HEK293 (cell line): Measurements from ENCODE around the gene NFE2L2.

Experiments
- CTCF ChIA-PET: fragments of 350-600 bp; formaldehyde crosslinking; extraction: SDS; loops from one replicate; lab custom pipeline; 2021; ENCODE audit warnings: antibody characterized with exemption; lab: Yijun Ruan, JAX
- POLR2A ChIA-PET: fragments of 300-600 bp; formaldehyde crosslinking; extraction: SDS; loops from one replicate; lab custom pipeline; 2020; ENCODE audit warnings: antibody characterized with exemption, inconsistent platforms; lab: Yijun Ruan, JAX
- H3K27ac ChIP-seq: fragments of 200-500 bp; sonication (Bioruptor generic); 2 replicates; pipeline ENCODE4 v1.5.1; 2014; ENCODE audit warnings: low read depth, low read length, control low read depth, inconsistent platforms; ENCODE audit errors: extremely low read depth
- H3K36me3 ChIP-seq, 2 experiments: fragments of 200-500 bp in 1 of 2; sonication (Bioruptor generic) in 1 of 2; 1 replicate in 1 of 2; 2 replicates in 1 of 2; pipeline ENCODE4 v1.5.1; 2014 to 2017; ENCODE audit warnings: inconsistent platforms in 2 of 2, low read length in 2 of 2; ENCODE audit not compliant: control insufficient read depth in 2 of 2, insufficient read depth in 1 of 2
- H3K4me1 ChIP-seq: fragments of 200-500 bp; sonication (Bioruptor generic); 2 replicates; pipeline ENCODE4 v1.5.1; 2014; ENCODE audit warnings: mild to moderate bottlenecking, low read length, inconsistent platforms; ENCODE audit not compliant: control insufficient read depth, insufficient read depth
- H3K4me3 ChIP-seq: 2 replicates; pipeline ENCODE4 v1.5.1; 2011; ENCODE audit warnings: low read depth, mild to moderate bottlenecking, control low read depth, low read length, moderate library complexity
- H3K9me3 ChIP-seq: fragments of 200-500 bp; sonication (Bioruptor generic); 2 replicates; pipeline ENCODE4 v1.5.1; 2014; ENCODE audit warnings: low read depth, low read length, inconsistent platforms; ENCODE audit not compliant: control insufficient read depth, insufficient read depth
- GFI1B ChIP-seq: fragments of 450-650 bp; formaldehyde crosslinking; IDR thresholded peaks from 2 replicates; pipeline ENCODE4 v1.5.1; 2016; ENCODE audit warnings: missing biosample characterization, missing genetic modification characterization
- IKZF3 ChIP-seq: fragments of 450-650 bp; IDR thresholded peaks from 2 replicates; pipeline ENCODE4 v1.5.0; 2018; ENCODE audit warnings: missing biosample characterization, mild to moderate bottlenecking, missing genetic modification characterization, moderate library complexity
- MEIS1 ChIP-seq: sonication (generic); formaldehyde crosslinking; IDR thresholded peaks from 2 replicates; pipeline ENCODE4 v1.8.1; 2022; ENCODE audit warnings: missing genetic modification reagents, mild to moderate bottlenecking, borderline replicate concordance
- SCRT1 ChIP-seq: fragments of 450-650 bp; formaldehyde crosslinking; IDR thresholded peaks from 2 replicates; pipeline ENCODE4 v1.5.1; 2016; ENCODE audit warnings: missing biosample characterization, missing genetic modification characterization, borderline replicate concordance
- SCRT2 ChIP-seq: fragments of 450-650 bp; formaldehyde crosslinking; IDR thresholded peaks from 2 replicates; pipeline ENCODE4 v1.5.1; 2016; ENCODE audit warnings: missing biosample characterization, missing genetic modification characterization
- TCF7L2 ChIP-seq: IDR thresholded peaks from 2 replicates; pipeline ENCODE4 v1.6.1; 2011; ENCODE audit warnings: low read depth, mild to moderate bottlenecking, inconsistent platforms, low read length, moderate library complexity, borderline replicate concordance
- TRIM28 ChIP-seq: IDR thresholded peaks from 2 replicates; pipeline ENCODE4 v1.6.1; 2011; ENCODE audit warnings: low read length, control low read depth, borderline replicate concordance
- ZBTB21 ChIP-seq: fragments of 450-650 bp; formaldehyde crosslinking; IDR thresholded peaks from 2 replicates; pipeline ENCODE4 v1.5.1; 2017; ENCODE audit warnings: missing biosample characterization, missing genetic modification characterization
- ZFHX2 ChIP-seq: fragments of 450-650 bp; formaldehyde crosslinking; conservative IDR thresholded peaks from 2 replicates; pipeline ENCODE4 v1.5.1; 2016; ENCODE audit warnings: missing biosample characterization, missing genetic modification characterization
- ZFP69B ChIP-seq: fragments of 450-650 bp; formaldehyde crosslinking; IDR thresholded peaks from 2 replicates; pipeline ENCODE4 v1.5.1; 2016; ENCODE audit warnings: missing biosample characterization, missing genetic modification characterization
- ZNF155 ChIP-seq: fragments of 450-650 bp; formaldehyde crosslinking; IDR thresholded peaks from 2 replicates; pipeline ENCODE4 v1.5.1; 2016; ENCODE audit warnings: missing biosample characterization, missing genetic modification characterization
- ZNF2 ChIP-seq: fragments of 450-650 bp; formaldehyde crosslinking; IDR thresholded peaks from 2 replicates; pipeline ENCODE4 v1.5.1; 2016; ENCODE audit warnings: missing biosample characterization, missing genetic modification characterization
- ZNF354C ChIP-seq: fragments of 450-650 bp; formaldehyde crosslinking; IDR thresholded peaks from 2 replicates; pipeline ENCODE4 v1.5.1; 2016; ENCODE audit warnings: missing biosample characterization, missing genetic modification characterization, low read depth, borderline replicate concordance
- ZNF48 ChIP-seq: fragments of 450-650 bp; formaldehyde crosslinking; IDR thresholded peaks from 2 replicates; pipeline ENCODE4 v1.5.1; 2016; ENCODE audit warnings: missing biosample characterization, missing genetic modification characterization
- ZNF561 ChIP-seq: fragments of 450-650 bp; IDR thresholded peaks from 2 replicates; pipeline ENCODE4 v1.5.1; 2018; ENCODE audit warnings: missing biosample characterization, missing genetic modification characterization, borderline replicate concordance
- ZNF654 ChIP-seq: fragments of 450-650 bp; formaldehyde crosslinking; IDR thresholded peaks from 2 replicates; pipeline ENCODE4 v1.5.1; 2016; ENCODE audit warnings: low read depth, missing biosample characterization, missing genetic modification characterization
- ZNF843 ChIP-seq: fragments of 450-650 bp; formaldehyde crosslinking; IDR thresholded peaks from 2 replicates; pipeline ENCODE4 v1.5.1; 2016; ENCODE audit warnings: missing biosample characterization, missing genetic modification characterization
- TF ChIP-seq, protein P1 (sequence below): fragments of 450-650 bp; formaldehyde crosslinking; IDR thresholded peaks from 2 replicates; pipeline ENCODE4 v1.5.1; 2016; ENCODE audit warnings: missing biosample characterization, missing genetic modification characterization
- TF ChIP-seq, protein P2 (sequence below): fragments of 450-650 bp; formaldehyde crosslinking; IDR thresholded peaks from 2 replicates; pipeline ENCODE4 v1.5.1; 2016; ENCODE audit warnings: missing biosample characterization, missing genetic modification characterization
- TF ChIP-seq, protein P3 (sequence below): fragments of 450-650 bp; formaldehyde crosslinking; IDR thresholded peaks from 2 replicates; pipeline ENCODE4 v1.5.1; 2016; ENCODE audit warnings: missing biosample characterization, missing genetic modification characterization
- TF ChIP-seq, protein P4 (sequence below): fragments of 450-650 bp; formaldehyde crosslinking; IDR thresholded peaks from 2 replicates; pipeline ENCODE4 v1.5.1; 2016; ENCODE audit warnings: missing biosample characterization, missing genetic modification characterization, low read depth
- TF ChIP-seq, protein P5 (sequence below): fragments of 450-650 bp; formaldehyde crosslinking; conservative IDR thresholded peaks from 2 replicates; pipeline ENCODE4 v1.5.1; 2016; ENCODE audit warnings: low read depth, missing biosample characterization, missing genetic modification characterization

NFE2L2 gene

DNA sequence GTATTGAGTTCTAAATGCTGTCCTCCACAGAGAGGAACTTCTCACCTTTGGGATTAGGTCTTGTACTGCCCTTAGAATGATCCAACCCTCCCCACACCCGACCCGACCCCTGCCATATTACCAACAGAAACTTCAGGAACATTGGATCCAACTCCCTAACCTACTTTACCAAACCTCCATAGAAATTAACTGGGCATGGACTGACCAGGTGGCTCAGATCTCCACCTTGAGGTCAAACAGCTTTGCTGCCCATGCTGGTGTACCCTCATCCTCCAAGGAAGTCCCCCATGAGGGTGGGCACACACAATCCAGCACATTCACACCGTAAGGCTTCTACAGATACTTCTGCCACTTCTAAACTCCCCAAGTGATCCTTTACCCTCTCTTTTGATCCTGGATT is 21.5 kb downstream of the NFE2L2 start (continued):
- TF ChIP-seq MEIS1 (CRISPR knock-in tag) (no peak), ZNF654 (tag by site-specific recombination) (no peak)
- TF ChIP-seq, protein P1, sequence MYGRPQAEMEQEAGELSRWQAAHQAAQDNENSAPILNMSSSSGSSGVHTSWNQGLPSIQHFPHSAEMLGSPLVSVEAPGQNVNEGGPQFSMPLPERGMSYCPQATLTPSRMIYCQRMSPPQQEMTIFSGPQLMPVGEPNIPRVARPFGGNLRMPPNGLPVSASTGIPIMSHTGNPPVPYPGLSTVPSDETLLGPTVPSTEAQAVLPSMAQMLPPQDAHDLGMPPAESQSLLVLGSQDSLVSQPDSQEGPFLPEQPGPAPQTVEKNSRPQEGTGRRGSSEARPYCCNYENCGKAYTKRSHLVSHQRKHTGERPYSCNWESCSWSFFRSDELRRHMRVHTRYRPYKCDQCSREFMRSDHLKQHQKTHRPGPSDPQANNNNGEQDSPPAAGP: no peak
- TF ChIP-seq, all 188 proteins: peak for 0

DNA sequence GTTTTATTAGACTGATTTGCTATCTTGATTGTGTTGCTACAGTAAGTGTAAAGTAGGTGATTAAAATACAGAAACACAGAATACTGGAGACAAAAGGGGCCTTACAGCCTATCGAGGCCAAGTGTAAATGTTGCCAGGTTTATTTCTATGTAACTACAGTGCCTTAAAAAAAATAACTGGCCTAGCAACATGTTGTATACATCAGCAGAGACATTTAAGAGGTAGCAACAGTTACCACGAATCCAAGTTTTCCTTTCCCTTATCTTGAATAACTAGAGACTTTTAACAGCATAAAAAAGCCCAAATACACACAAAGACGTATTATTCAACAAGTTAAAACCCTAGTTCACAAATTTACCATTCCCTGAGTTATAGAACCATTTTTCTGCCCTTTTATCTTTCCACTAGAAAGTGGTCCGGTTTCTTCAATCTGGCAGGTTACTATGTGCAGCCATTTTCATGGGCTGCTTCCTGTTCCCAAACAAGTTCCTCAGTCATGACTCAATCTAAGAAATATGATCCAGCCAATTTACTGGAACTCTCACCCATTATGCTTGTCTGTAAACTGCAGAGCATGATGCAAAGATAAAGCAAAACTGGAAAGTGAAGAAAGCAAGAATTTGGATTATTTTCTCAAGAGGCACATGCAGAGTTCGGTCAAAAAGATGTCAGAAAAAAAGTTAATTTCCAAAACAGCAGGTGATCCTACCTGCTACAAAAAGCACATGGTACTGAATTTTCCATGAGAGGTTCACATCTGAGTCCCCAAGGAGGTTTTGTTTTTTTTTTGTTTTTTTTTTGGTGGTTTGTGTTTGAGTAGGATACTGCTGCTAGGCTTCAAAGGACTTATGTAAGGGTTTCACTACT is 22.2 kb downstream of the NFE2L2 start:
- Histone ChIP-seq H3K4me1 (peaks cover 34% of the 10 kb centered on the region), H3K9me3 (no peaks in the 10 kb centered on the region), H3K27ac (peak overlapping the region; percentile 73), H3K4me3 (peak overlapping the region; percentile 14), H3K36me3 (no peaks in the 10 kb centered on the region)
- POLR2A ChIA-PET: no interaction called here
- CTCF ChIA-PET: interaction anchor here (0.6 to 4.5 kb wide), 2 partner anchors 12 to 15 kb away, joined by 3 to 33 read pairs; no protein-coding TSS in a partner anchor
- TF ChIP-seq, protein P2, sequence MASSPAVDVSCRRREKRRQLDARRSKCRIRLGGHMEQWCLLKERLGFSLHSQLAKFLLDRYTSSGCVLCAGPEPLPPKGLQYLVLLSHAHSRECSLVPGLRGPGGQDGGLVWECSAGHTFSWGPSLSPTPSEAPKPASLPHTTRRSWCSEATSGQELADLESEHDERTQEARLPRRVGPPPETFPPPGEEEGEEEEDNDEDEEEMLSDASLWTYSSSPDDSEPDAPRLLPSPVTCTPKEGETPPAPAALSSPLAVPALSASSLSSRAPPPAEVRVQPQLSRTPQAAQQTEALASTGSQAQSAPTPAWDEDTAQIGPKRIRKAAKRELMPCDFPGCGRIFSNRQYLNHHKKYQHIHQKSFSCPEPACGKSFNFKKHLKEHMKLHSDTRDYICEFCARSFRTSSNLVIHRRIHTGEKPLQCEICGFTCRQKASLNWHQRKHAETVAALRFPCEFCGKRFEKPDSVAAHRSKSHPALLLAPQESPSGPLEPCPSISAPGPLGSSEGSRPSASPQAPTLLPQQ (tag by site-specific recombination): peak; percentile 33; the same call in 1 of the 2 replicates
- TF ChIP-seq ZFHX2 (tag by site-specific recombination) (no peak), ZNF155 (no peak), GFI1B (tag by site-specific recombination) (peak; percentile 36; the same call in 1 of the 2 replicates), IKZF3 (tag by site-specific recombination) (peak; percentile 92), ZNF354C (tag by site-specific recombination) (no peak), TRIM28 (peak; percentile 95), SCRT2 (tag by site-specific recombination) (peak; percentile 97), ZFP69B (peak; percentile 24; the same call in 1 of the 2 replicates), ZNF654 (tag by site-specific recombination) (no peak), ZNF48 (no peak), TCF7L2 (peak; percentile 49; the same call in 1 of the 2 replicates), SCRT1 (tag by site-specific recombination) (peak; percentile 84; the same call in 1 of the 2 replicates), ZNF843 (tag by site-specific recombination) (peak; percentile 15; the same call in 1 of the 2 replicates), ZNF561 (peak; percentile 41; the same call in 1 of the 2 replicates), ZBTB21 (peak; percentile 64; the same call in 1 of the 2 replicates), ZNF2 (tag by site-specific recombination) (0 out of 2 replicates have a peak, but pooled peaks have one; percentile 33)
- TF ChIP-seq, protein P3, sequence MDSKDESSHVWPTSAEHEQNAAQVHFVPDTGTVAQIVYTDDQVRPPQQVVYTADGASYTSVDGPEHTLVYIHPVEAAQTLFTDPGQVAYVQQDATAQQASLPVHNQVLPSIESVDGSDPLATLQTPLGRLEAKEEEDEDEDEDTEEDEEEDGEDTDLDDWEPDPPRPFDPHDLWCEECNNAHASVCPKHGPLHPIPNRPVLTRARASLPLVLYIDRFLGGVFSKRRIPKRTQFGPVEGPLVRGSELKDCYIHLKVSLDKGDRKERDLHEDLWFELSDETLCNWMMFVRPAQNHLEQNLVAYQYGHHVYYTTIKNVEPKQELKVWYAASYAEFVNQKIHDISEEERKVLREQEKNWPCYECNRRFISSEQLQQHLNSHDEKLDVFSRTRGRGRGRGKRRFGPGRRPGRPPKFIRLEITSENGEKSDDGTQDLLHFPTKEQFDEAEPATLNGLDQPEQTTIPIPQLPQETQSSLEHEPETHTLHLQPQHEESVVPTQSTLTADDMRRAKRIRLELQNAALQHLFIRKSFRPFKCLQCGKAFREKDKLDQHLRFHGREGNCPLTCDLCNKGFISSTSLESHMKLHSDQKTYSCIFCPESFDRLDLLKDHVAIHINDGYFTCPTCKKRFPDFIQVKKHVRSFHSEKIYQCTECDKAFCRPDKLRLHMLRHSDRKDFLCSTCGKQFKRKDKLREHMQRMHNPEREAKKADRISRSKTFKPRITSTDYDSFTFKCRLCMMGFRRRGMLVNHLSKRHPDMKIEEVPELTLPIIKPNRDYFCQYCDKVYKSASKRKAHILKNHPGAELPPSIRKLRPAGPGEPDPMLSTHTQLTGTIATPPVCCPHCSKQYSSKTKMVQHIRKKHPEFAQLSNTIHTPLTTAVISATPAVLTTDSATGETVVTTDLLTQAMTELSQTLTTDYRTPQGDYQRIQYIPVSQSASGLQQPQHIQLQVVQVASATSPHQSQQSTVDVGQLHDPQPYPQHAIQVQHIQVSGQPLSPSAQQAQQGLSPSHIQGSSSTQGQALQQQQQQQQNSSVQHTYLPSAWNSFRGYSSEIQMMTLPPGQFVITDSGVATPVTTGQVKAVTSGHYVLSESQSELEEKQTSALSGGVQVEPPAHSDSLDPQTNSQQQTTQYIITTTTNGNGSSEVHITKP: peak; percentile 46
- TF ChIP-seq, protein P4, sequence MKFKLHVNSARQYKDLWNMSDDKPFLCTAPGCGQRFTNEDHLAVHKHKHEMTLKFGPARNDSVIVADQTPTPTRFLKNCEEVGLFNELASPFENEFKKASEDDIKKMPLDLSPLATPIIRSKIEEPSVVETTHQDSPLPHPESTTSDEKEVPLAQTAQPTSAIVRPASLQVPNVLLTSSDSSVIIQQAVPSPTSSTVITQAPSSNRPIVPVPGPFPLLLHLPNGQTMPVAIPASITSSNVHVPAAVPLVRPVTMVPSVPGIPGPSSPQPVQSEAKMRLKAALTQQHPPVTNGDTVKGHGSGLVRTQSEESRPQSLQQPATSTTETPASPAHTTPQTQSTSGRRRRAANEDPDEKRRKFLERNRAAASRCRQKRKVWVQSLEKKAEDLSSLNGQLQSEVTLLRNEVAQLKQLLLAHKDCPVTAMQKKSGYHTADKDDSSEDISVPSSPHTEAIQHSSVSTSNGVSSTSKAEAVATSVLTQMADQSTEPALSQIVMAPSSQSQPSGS (tag by site-specific recombination): peak; percentile 64
- TF ChIP-seq, protein P5, sequence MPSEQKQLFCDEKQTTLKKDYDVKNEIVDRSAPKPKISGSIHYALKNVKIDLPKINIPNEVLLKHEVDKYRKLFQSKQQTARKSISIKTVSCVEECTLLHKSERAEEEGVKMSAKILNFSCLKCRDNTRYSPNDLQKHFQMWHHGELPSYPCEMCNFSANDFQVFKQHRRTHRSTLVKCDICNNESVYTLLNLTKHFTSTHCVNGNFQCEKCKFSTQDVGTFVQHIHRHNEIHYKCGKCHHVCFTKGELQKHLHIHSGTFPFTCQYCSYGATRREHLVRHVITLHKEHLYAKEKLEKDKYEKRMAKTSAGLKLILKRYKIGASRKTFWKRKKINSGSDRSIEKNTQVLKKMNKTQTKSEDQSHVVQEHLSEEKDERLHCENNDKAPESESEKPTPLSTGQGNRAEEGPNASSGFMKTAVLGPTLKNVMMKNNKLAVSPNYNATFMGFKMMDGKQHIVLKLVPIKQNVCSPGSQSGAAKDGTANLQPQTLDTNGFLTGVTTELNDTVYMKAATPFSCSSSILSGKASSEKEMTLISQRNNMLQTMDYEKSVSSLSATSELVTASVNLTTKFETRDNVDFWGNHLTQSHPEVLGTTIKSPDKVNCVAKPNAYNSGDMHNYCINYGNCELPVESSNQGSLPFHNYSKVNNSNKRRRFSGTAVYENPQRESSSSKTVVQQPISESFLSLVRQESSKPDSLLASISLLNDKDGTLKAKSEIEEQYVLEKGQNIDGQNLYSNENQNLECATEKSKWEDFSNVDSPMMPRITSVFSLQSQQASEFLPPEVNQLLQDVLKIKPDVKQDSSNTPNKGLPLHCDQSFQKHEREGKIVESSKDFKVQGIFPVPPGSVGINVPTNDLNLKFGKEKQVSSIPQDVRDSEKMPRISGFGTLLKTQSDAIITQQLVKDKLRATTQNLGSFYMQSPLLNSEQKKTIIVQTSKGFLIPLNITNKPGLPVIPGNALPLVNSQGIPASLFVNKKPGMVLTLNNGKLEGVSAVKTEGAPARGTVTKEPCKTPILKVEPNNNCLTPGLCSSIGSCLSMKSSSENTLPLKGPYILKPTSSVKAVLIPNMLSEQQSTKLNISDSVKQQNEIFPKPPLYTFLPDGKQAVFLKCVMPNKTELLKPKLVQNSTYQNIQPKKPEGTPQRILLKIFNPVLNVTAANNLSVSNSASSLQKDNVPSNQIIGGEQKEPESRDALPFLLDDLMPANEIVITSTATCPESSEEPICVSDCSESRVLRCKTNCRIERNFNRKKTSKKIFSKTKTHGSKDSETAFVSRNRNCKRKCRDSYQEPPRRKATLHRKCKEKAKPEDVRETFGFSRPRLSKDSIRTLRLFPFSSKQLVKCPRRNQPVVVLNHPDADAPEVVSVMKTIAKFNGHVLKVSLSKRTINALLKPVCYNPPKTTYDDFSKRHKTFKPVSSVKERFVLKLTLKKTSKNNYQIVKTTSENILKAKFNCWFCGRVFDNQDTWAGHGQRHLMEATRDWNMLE (tag by site-specific recombination): 0 out of 2 replicates have a peak, but pooled peaks have one; percentile 27
